Astrocyte (in vitro differentiated cells and primary cell): ENCODE measurements around the gene MEAF6. TPM values are rescaled to one million over a fixed set of nuclear protein-coding genes. Genes with fewer than 3 reads are reported as not detected.

Experiments used
- DNase-seq: peaks from one replicate; pipeline ENCODE4 v3.0.0-alpha.2; 2010; ENCODE audit warnings: low read depth
- FAIRE-seq: peaks from 2 replicates; lab custom pipeline; 2011; peaks lifted over from hg19 to GRCh38; lab: Jason Lieb, UNC
- H2AFZ ChIP-seq: 2 replicates; pipeline ENCODE4 v1.6.0; 2012; ENCODE audit warnings: low read depth, low read length, inconsistent platforms
- H3K27ac ChIP-seq: 2 replicates; pipeline ENCODE4 v1.5.1; 2011; ENCODE audit warnings: low read depth, low read length, inconsistent platforms
- H3K27me3 ChIP-seq: 2 replicates; pipeline ENCODE4 v1.6.0; 2011; ENCODE audit warnings: low read length, inconsistent platforms; ENCODE audit not compliant: insufficient read depth
- H3K36me3 ChIP-seq: 2 replicates; pipeline ENCODE4 v1.5.1; 2011; ENCODE audit warnings: low read length, inconsistent platforms; ENCODE audit not compliant: insufficient read depth
- H3K4me1 ChIP-seq: 2 replicates; pipeline ENCODE4 v1.5.1; 2011; ENCODE audit warnings: low read length, inconsistent platforms; ENCODE audit not compliant: insufficient read depth
- H3K4me2 ChIP-seq: 2 replicates; pipeline ENCODE4 v1.6.0; 2012; ENCODE audit warnings: low read length, inconsistent platforms
- H3K4me3 ChIP-seq: 2 replicates; pipeline ENCODE4 v1.5.1; 2011; ENCODE audit warnings: low read depth, mild to moderate bottlenecking, low read length, inconsistent platforms; ENCODE audit not compliant: insufficient read depth
- H3K79me2 ChIP-seq: 2 replicates; pipeline ENCODE4 v1.6.0; 2012; ENCODE audit warnings: mild to moderate bottlenecking, low read length, inconsistent platforms; ENCODE audit not compliant: insufficient read depth
- H3K9ac ChIP-seq: 2 replicates; pipeline ENCODE4 v1.6.0; 2012; ENCODE audit warnings: mild to moderate bottlenecking, low read length, inconsistent platforms
- H3K9me3 ChIP-seq: 2 replicates; pipeline ENCODE4 v1.5.1; 2012; ENCODE audit warnings: low read depth, mild to moderate bottlenecking, low read length, inconsistent platforms; ENCODE audit not compliant: insufficient read depth
- H4K20me1 ChIP-seq: 2 replicates; pipeline ENCODE4 v1.6.0; 2012; ENCODE audit warnings: low read length, inconsistent platforms; ENCODE audit not compliant: insufficient read depth
- H3K27ac Mint-ChIP-seq: one replicate; pipeline ENCODE4 v1.8.0; 2021; ENCODE audit warnings: mild to moderate bottlenecking, mixed read lengths; ENCODE audit not compliant: unreplicated experiment
- H3K27me3 Mint-ChIP-seq: one replicate; pipeline ENCODE4 v1.8.0; 2021; ENCODE audit warnings: low read depth, mixed read lengths; ENCODE audit not compliant: unreplicated experiment
- H3K36me3 Mint-ChIP-seq: one replicate; pipeline ENCODE4 v1.8.0; 2021; ENCODE audit warnings: low read depth, mixed read lengths; ENCODE audit not compliant: unreplicated experiment
- H3K4me1 Mint-ChIP-seq: one replicate; pipeline ENCODE4 v1.8.0; 2021; ENCODE audit warnings: low read depth, mixed read lengths; ENCODE audit not compliant: unreplicated experiment
- H3K4me3 Mint-ChIP-seq: one replicate; pipeline ENCODE4 v1.8.0; 2021; ENCODE audit warnings: mild to moderate bottlenecking, moderate library complexity, mixed read lengths; ENCODE audit not compliant: unreplicated experiment
- H3K9me3 Mint-ChIP-seq: one replicate; pipeline ENCODE4 v1.8.0; 2021; ENCODE audit warnings: mild to moderate bottlenecking, mixed read lengths; ENCODE audit not compliant: unreplicated experiment
- EZH2 ChIP-seq: IDR thresholded peaks from 2 replicates; pipeline ENCODE4 v1.6.1; 2012; ENCODE audit warnings: mild to moderate bottlenecking, low read length, inconsistent platforms; ENCODE audit not compliant: insufficient read depth
- total RNA-seq: library from RNA; stranded (reverse); gene quantifications from 2 replicates; pipeline ENCODE4 v1.2.1, GENCODE V29; 2021
- TF ChIP-seq, protein P1 (sequence below): IDR thresholded peaks from 2 replicates; pipeline ENCODE4 v1.5.1; 2011; ENCODE audit warnings: low read depth, mild to moderate bottlenecking, inconsistent platforms, low read length, moderate library complexity; ENCODE audit not compliant: insufficient read depth

The MEAF6 gene
- total RNA-seq, 1 donor from 2014 or later = 49.0 TPM

GRCh38 chr1:37559080-37559479 is 44.5 kb upstream of the MEAF6 start:
- no peak overlapping the region for H3K4me2 ChIP-seq
- FAIRE-seq = no peak
- no peak overlapping the region for H3K4me3 ChIP-seq
- no peak overlapping the region for H3K27ac ChIP-seq
- no peak overlapping the region for H3K27ac Mint-ChIP-seq
- TF ChIP-seq, protein P1, sequence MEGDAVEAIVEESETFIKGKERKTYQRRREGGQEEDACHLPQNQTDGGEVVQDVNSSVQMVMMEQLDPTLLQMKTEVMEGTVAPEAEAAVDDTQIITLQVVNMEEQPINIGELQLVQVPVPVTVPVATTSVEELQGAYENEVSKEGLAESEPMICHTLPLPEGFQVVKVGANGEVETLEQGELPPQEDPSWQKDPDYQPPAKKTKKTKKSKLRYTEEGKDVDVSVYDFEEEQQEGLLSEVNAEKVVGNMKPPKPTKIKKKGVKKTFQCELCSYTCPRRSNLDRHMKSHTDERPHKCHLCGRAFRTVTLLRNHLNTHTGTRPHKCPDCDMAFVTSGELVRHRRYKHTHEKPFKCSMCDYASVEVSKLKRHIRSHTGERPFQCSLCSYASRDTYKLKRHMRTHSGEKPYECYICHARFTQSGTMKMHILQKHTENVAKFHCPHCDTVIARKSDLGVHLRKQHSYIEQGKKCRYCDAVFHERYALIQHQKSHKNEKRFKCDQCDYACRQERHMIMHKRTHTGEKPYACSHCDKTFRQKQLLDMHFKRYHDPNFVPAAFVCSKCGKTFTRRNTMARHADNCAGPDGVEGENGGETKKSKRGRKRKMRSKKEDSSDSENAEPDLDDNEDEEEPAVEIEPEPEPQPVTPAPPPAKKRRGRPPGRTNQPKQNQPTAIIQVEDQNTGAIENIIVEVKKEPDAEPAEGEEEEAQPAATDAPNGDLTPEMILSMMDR = no peak
- no peak for TF ChIP-seq EZH2
- H3K9ac ChIP-seq = no peak overlapping the region
- peaks cover 14% of the 10 kb centered on the region for H3K4me1 ChIP-seq
- no peaks in the 10 kb centered on the region for H3K9me3 ChIP-seq
- H3K36me3 ChIP-seq = no peaks in the 10 kb centered on the region
- peaks cover under 1% of the 10 kb centered on the region for H3K79me2 ChIP-seq
- no peaks in the 10 kb centered on the region for H3K9me3 Mint-ChIP-seq
- peaks cover 9% of the 10 kb centered on the region for H3K36me3 Mint-ChIP-seq
- DNase-seq = no peak
- no peaks in the 10 kb centered on the region for H3K27me3 Mint-ChIP-seq
- H4K20me1 ChIP-seq = no peaks in the 10 kb centered on the region
- no peaks in the 10 kb centered on the region for H3K27me3 ChIP-seq
- H2AFZ ChIP-seq = no peak overlapping the region
- no peak overlapping the region for H3K4me3 Mint-ChIP-seq
- H3K4me1 Mint-ChIP-seq = peaks cover 8% of the 10 kb centered on the region

DNA sequence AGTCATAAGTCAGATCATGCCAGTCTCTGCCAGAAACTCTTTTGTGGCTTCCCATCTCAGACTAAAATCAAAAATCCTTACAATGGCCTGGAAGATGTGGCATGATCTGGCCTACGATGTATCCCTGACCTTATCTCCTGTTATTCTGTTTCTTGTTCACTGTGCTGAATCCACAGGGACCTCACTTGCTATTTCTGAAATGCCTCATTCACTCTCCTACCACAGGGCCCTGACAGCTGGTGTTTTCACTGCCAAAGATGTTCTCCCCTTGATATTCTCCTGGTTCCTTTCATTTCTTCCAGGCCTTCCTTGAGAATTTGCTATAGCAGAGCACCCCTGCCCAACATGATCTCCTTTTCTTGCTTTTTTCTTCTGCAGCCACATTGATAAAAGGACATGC is 43.8 kb upstream of the MEAF6 start:
- DNase-seq = no peak
- H3K4me3 ChIP-seq = no peak overlapping the region
- peaks cover 7% of the 10 kb centered on the region for H3K79me2 ChIP-seq
- no peak overlapping the region for H3K27ac ChIP-seq
- Mint-ChIP-seq H3K27me3 (no peaks in the 10 kb centered on the region), H3K27ac (no peak overlapping the region), H3K9me3 (no peaks in the 10 kb centered on the region), H3K36me3 (peaks cover 9% of the 10 kb centered on the region), H3K4me3 (no peak overlapping the region), H3K4me1 (peaks cover 8% of the 10 kb centered on the region)
- peaks cover 4% of the 10 kb centered on the region for H4K20me1 ChIP-seq
- H3K27me3 ChIP-seq = no peaks in the 10 kb centered on the region
- peaks cover 16% of the 10 kb centered on the region for H3K4me1 ChIP-seq
- H3K36me3 ChIP-seq = no peaks in the 10 kb centered on the region
- H3K9me3 ChIP-seq = no peaks in the 10 kb centered on the region
- no peak overlapping the region for H3K4me2 ChIP-seq
- FAIRE-seq = no peak
- H2AFZ ChIP-seq = no peak overlapping the region
- no peak overlapping the region for H3K9ac ChIP-seq
- TF ChIP-seq, protein P1 = no peak
- TF ChIP-seq EZH2 = no peak

DNA sequence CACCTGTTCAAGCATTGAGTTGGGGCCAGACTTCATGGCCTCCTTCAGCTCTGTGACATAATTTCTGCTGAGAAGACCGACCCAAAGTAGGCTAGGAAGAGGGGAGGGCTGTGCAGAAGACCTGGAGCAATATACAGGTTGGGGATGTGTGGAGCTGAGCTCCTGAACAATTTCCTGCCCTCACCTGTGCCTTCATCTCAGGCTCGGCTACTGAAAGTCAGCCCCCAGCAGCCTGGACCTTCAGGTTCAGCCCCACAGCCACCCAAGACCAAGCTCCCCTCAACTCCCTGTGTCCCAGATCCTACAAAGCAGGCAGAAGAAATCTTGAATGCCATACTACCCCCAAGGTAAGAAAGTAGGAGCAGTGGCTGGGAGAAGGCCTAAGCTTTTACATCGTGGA is 42.8 kb upstream of the MEAF6 start:
- TF ChIP-seq EZH2 = no peak
- TF ChIP-seq, protein P1 = no peak
- Histone ChIP-seq H3K27ac (no peak overlapping the region), H3K27me3 (no peaks in the 10 kb centered on the region), H4K20me1 (peaks cover 14% of the 10 kb centered on the region), H3K9ac (peak overlapping the region; percentile 72), H3K4me3 (peak overlapping the region; percentile 59), H2AFZ (peak overlapping the region; percentile 84), H3K9me3 (no peaks in the 10 kb centered on the region), H3K79me2 (peaks cover 18% of the 10 kb centered on the region), H3K4me1 (peaks cover 23% of the 10 kb centered on the region), H3K36me3 (no peaks in the 10 kb centered on the region), H3K4me2 (peak overlapping the region; percentile 83)
- Mint-ChIP-seq H3K27me3 (no peaks in the 10 kb centered on the region), H3K27ac (no peak overlapping the region), H3K4me3 (peak overlapping the region; percentile 85), H3K4me1 (peaks cover 15% of the 10 kb centered on the region), H3K9me3 (no peaks in the 10 kb centered on the region), H3K36me3 (peaks cover 9% of the 10 kb centered on the region)
- DNase-seq (no peak), FAIRE-seq (no peak)
